Stimulated activated CD4-positive, alpha-beta T cell treated with anti-CD3 and anti-CD28 coated beads, Interleukin-12 subunit alpha, Interleukin-12 subunit beta, amount 100 ng/mL, for 24 hours (primary cell): ENCODE results near the gene SEMG1.

Experiments
- DNase-seq, 2 experiments: peaks; one replicate each; pipeline ENCODE4 v3.0.0-alpha.2; 2020; ENCODE audit warnings: low read depth in 2 of 2

SEMG1 gene

GRCh38 chr20:45206725-45207124 lies at the start of gene SEMG1:
Gene SEMG1 (plus strand): TSS chr20:45207033. CDS start chr20:45207054, 21 bp downstream.
- no peak for DNase-seq

- no peak for DNase-seq
Observed at GRCh38 chr20:45157962-45158361, 48.9 kb upstream of the SEMG1 start.

GRCh38 chr20:45163083-45163803 lies 43.6 kb upstream of the SEMG1 start:
- no peak for DNase-seq

GRCh38 chr20:45164906-45165305 lies 41.9 kb upstream of the SEMG1 start:
- no peak for DNase-seq

DNA sequence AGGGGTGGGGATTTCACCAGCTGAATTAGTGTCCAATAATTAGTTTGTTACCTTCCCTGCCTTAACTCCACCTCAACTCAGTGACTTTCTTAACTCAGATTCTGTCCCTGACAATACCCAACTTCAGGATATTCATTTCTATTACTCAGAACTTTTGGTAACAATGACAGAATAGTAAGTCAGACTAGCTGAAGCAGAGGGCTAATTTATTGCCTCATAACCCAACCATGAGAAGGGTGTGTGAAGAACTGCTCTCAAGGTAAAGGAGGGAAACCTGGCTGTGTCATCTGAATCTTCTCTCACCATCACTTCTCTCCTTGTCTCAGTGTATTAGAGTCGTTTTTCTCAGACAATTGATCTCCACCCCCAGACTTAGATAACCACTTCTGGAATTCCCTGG lies 33.3 kb upstream of the SEMG1 start:
- DNase-seq, result no peak

GRCh38 chr20:45174434-45175364 lies 32.1 kb upstream of the SEMG1 start, which contains the start of gene PI3:
Gene PI3 (plus strand): TSS chr20:45174902. CDS start chr20:45174923, 21 bp downstream.
- no peak for DNase-seq

GRCh38 chr20:45176526-45177267 lies 30.1 kb upstream of the SEMG1 start:
- no peak for DNase-seq

DNA sequence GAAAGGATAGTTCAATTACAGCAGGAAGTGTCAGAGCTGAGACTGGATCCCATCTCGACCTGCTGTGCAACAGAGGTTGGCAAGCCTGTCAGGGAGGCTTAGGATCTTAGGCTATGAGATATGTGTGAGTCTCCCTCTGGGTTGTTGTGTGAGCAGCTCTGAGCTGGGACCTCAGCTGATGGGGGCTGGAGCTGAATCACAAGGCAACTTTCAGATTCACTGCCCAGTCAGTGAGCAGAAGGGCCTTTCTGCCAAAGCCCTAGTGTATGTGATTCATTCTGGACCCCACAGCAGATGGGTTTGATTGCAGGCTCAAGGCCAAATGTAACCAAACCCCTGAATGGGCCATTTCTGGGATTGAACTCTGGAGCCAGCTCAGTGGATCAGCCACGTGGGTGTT lies 27.7 kb upstream of the SEMG1 start:
- DNase-seq, result no peak

GRCh38 chr20:45181639-45182038 lies 25.2 kb upstream of the SEMG1 start:
- no peak for DNase-seq

DNA sequence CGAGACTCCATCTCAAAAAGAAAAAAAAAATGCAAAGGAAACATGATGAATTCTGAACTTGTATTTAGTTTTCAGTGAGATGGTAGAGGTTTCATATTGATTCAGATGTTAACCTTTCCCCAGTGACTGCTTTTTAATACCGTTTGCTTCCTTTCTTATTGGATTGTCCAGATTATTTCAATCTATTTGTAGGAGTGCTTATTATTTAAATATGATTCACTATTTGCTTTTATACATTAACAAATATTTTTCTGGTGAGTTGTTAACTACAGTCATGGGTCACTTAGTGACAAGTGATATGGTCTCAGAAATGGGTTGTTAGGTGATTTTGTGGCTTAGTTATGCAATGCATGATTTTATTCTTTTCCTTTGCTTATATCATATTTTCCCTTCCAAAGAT lies 23.7 kb upstream of the SEMG1 start:
- DNase-seq, result no peak

DNA sequence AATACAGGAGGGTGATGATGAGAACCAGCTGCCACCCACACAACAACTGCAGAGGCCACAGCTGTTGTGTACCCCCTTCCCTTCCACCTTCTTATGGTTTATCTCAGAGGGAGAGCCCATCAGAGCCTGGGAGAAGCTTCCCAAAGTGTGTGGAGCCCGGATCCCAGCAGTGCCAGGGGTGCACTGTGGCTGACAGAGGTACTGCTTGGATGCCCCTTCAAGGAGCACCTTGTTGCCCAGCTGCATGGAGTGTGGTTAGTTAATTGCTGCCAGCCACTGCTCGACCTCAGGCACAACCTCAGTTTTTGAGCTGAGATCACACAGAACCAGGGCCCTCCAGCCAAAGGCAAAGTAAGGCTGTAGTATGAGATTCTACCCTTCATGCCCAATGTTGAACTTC lies 19.1 kb upstream of the SEMG1 start:
- DNase-seq, result no peak

GRCh38 chr20:45189067-45189609 lies 17.7 kb upstream of the SEMG1 start:
- no peak for DNase-seq

DNA sequence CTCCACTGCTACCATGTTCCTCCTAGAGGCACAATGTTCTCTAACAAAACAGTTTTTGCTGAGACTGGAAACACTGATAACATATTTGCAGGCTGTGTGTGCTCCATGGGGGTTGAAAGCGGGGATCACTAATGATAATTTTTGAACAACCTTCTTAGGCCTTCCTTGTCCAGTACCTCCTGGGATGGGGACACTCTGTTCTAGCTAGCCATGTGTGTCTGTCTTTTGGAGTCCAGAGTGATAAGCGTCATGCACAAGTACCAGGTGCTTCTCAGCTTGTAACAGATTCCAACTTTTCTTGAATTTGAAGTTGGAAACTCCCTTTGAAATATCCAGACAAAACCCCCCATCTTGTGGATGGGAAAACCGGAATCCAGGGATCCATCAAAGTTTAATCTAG lies 17.0 kb upstream of the SEMG1 start:
- DNase-seq, result no peak

- DNase-seq, result no peak
Observed at GRCh38 chr20:45191926-45192325, 14.9 kb upstream of the SEMG1 start.

GRCh38 chr20:45193331-45193730 lies 13.5 kb upstream of the SEMG1 start:
- no peak for DNase-seq

DNA sequence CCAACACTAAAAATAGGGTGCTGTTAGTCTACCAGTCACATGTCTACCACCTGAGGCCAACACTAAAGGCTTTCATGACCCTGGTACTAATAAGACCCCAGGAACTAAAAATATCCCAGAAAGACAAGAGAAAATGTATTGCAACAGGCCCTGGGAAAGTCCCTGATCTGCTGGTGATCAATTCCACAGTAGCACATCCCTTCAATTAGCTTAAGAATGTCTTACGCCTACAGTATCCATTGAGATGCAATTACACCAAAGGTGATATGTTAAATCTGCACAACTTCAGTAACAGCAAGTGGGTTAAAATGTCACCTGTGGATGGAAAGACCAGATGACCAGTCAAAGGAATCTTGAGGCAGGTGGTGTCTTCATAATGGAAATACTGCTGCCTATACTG lies 3.1 kb downstream of the SEMG1 start:
- no peak for DNase-seq

- no peak for DNase-seq
Observed at GRCh38 chr20:45211569-45212474, 5.0 kb downstream of the SEMG1 start.

DNA sequence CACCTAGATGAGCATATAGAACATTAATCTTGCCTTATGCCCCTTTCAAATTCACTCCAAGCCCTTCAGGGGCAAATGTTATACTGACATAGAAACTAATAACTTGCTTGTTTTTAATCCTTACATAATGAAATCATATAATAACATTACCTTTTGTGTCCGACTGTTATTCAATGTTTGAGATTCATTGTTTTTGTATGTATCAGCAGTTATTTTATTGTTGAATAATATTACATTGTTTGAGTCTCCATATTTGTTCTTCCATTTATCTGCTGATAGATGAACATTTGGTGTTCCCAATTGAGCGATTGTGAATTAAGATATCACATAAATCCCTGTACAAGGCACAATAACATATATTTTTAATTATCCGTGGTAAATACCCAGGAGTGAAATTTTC lies 6.0 kb downstream of the SEMG1 start:
- DNase-seq, result no peak

- DNase-seq, result no peak
Observed at GRCh38 chr20:45218124-45218523, 11.3 kb downstream of the SEMG1 start.

DNA sequence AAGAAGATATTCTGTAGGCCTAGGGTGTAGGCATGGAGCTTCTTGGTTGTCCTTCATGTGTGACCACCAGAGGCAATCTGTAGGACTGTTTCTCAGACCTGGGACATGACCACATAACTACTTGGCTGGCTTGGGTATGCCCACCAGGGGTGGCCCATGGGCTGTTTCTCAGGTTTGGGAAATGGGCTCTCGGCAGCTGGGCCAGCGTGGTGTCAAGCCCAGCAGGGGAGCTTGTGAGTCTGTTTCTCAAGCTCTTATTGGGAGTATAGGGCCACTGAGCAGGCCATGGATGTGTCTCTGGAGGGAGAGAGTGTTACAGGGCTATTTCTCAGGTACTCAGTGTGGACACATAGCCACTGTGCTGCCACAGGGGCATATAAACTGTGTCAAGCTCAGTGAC lies 11.8 kb downstream of the SEMG1 start:
- no peak for DNase-seq

GRCh38 chr20:45221076-45221475 lies 14.2 kb downstream of the SEMG1 start, which contains the start of gene SEMG2:
Gene SEMG2 (plus strand): TSS chr20:45221373. CDS start chr20:45221390, 17 bp downstream.
- no peak for DNase-seq
